HepG2 (cell line): ENCODE results near the gene ARCN1. TPM values are rescaled to one million over a fixed set of nuclear protein-coding genes. Genes with fewer than 3 reads are reported as not detected.
A peak's percentile ranks its signal among the peaks of the same experiment; 100 is the strongest.

Source experiments
- AKAP8 ChIP-seq: sonication (generic); formaldehyde crosslinking; IDR thresholded peaks from 2 replicates; pipeline ENCODE4 v1.5.1; 2020; ENCODE audit warnings: mild to moderate bottlenecking, missing genetic modification reagents
- ARNT2 ChIP-seq: sonication (generic); formaldehyde crosslinking; IDR thresholded peaks from 2 replicates; pipeline ENCODE4 v1.8.0; 2022; ENCODE audit warnings: mild to moderate bottlenecking, low read depth, missing genetic modification reagents, moderate library complexity
- ATAD3A ChIP-seq: sonication (generic); formaldehyde crosslinking; IDR thresholded peaks from 2 replicates; pipeline ENCODE4 v1.4.0; 2020; ENCODE audit warnings: missing genetic modification reagents
- CC2D1A ChIP-seq: sonication (generic); formaldehyde crosslinking; IDR thresholded peaks from 2 replicates; pipeline ENCODE4 v1.8.1; 2023; ENCODE audit warnings: mild to moderate bottlenecking, missing genetic modification reagents
- GATA4 ChIP-seq: sonication (generic); IDR thresholded peaks from 2 replicates; pipeline ENCODE4 v1.6.1; 2016; ENCODE audit warnings: antibody characterized with exemption, low read depth, borderline replicate concordance
- GATAD1 ChIP-seq: IDR thresholded peaks from 2 replicates; pipeline ENCODE4 v1.6.1; 2016; ENCODE audit warnings: missing genetic modification reagents, missing compliant biosample characterization
- MAZ ChIP-seq, 2 experiments: sonication (generic) in 1 of 2; formaldehyde crosslinking in 1 of 2; IDR thresholded peaks; 2 replicates each; pipeline versions ENCODE4 v1.5.0 to v1.6.1; 2012 to 2020; ENCODE audit warnings: low read depth in 2 of 2, mild to moderate bottlenecking in 2 of 2, borderline replicate concordance in 1 of 2, improper control_type of control experiment in 1 of 2, low read length in 1 of 2, missing genetic modification reagents in 1 of 2, moderate library complexity in 1 of 2
- NFRKB ChIP-seq: fragments of 450-650 bp; IDR thresholded peaks from 2 replicates; pipeline ENCODE4 v1.6.1; 2017
- PITX1 ChIP-seq: sonication (generic); formaldehyde crosslinking; IDR thresholded peaks from 2 replicates; pipeline ENCODE4 v1.5.1; 2020; ENCODE audit warnings: mild to moderate bottlenecking, missing genetic modification reagents
- POLR2G ChIP-seq: fragments of 200-400 bp; formaldehyde crosslinking; IDR thresholded peaks from 2 replicates; pipeline ENCODE4 v1.6.1; 2018; ENCODE audit warnings: mild to moderate bottlenecking, low read depth, low read length, moderate library complexity
- SMAD9 ChIP-seq: sonication (generic); formaldehyde crosslinking; IDR thresholded peaks from 2 replicates; pipeline ENCODE4 v1.5.1; 2020; ENCODE audit warnings: mild to moderate bottlenecking, missing genetic modification reagents
- TERF1 ChIP-seq: sonication (generic); formaldehyde crosslinking; IDR thresholded peaks from 2 replicates; pipeline ENCODE4 v1.8.0; 2022; ENCODE audit warnings: mild to moderate bottlenecking, missing genetic modification reagents, moderate library complexity
- ZBTB39 ChIP-seq: sonication (generic); formaldehyde crosslinking; IDR thresholded peaks from 2 replicates; pipeline ENCODE4 v1.5.0; 2020; ENCODE audit warnings: missing genetic modification reagents
- ZFP36 ChIP-seq: fragments of 150-350 bp; IDR thresholded peaks from 2 replicates; pipeline ENCODE4 v1.6.1; 2018; ENCODE audit warnings: borderline replicate concordance, low read length, low read depth; ENCODE audit not compliant: partially characterized antibody
- ZNF256 ChIP-seq: sonication (generic); formaldehyde crosslinking; conservative IDR thresholded peaks from 2 replicates; pipeline ENCODE4 v1.4.0; 2020; ENCODE audit warnings: missing genetic modification reagents
- ZNF326 ChIP-seq: sonication (generic); formaldehyde crosslinking; IDR thresholded peaks from 2 replicates; pipeline ENCODE4 v1.4.0; 2020; ENCODE audit warnings: missing genetic modification reagents, borderline replicate concordance
- ZNF761 ChIP-seq: sonication (generic); formaldehyde crosslinking; conservative IDR thresholded peaks from 2 replicates; pipeline ENCODE4 v1.4.0; 2020; ENCODE audit warnings: mild to moderate bottlenecking, missing genetic modification reagents
- polyA plus RNA-seq, 8 experiments: library from polyadenylated mRNA; depleted of rRNA in 3 of 8; stranded (reverse) in 7 of 8; unstranded in 1 of 8; fragments of >200 nt; fragmentation: Illumina TruSeq in 4 of 8; extraction: Trizol in 4 of 8; gene quantifications; 2 replicates each; pipeline versions ENCODE4 v1.2.1 to v1.2.3, GENCODE V29; 2011 to 2016; ENCODE audit warnings: low read depth in 4 of 8, missing spikeins in 1 of 8, mixed read lengths in 1 of 8; ENCODE audit not compliant: insufficient read depth in 1 of 8
- total RNA-seq, 5 experiments: library from RNA; depleted of rRNA; stranded (reverse); fragments of >200 nt; fragmentation: Illumina TruSeq; extraction: Trizol; gene quantifications; 2 replicates each; pipeline ENCODE4 v1.2.3, GENCODE V29; 2016; ENCODE audit warnings: low read depth in 1 of 5
- TF ChIP-seq, protein P1 (sequence below): sonication (generic); formaldehyde crosslinking; IDR thresholded peaks from 2 replicates; pipeline ENCODE4 v1.4.0; 2020; ENCODE audit warnings: missing genetic modification reagents, borderline replicate concordance
- TF ChIP-seq, protein P2 (sequence below): sonication (generic); formaldehyde crosslinking; conservative IDR thresholded peaks from 2 replicates; pipeline ENCODE4 v1.8.1; 2023; ENCODE audit warnings: missing genetic modification reagents

ARCN1 gene
- total and polyA plus RNA-seq, 2 of the 13 experiments (the other 11 are each of a cell fraction or from before 2014, with no cell fraction given): 148 to 200 TPM

GRCh38 chr11:118530683-118531596 is 41.3 kb upstream of the ARCN1 start, which contains the start of gene TMEM25 (continued):
- no peak for TF ChIP-seq ZNF256 (CRISPR knock-in tag)
- TF ChIP-seq GATA4: no peak
- no peak for TF ChIP-seq ZNF326 (CRISPR knock-in tag)
- TF ChIP-seq, protein P1, sequence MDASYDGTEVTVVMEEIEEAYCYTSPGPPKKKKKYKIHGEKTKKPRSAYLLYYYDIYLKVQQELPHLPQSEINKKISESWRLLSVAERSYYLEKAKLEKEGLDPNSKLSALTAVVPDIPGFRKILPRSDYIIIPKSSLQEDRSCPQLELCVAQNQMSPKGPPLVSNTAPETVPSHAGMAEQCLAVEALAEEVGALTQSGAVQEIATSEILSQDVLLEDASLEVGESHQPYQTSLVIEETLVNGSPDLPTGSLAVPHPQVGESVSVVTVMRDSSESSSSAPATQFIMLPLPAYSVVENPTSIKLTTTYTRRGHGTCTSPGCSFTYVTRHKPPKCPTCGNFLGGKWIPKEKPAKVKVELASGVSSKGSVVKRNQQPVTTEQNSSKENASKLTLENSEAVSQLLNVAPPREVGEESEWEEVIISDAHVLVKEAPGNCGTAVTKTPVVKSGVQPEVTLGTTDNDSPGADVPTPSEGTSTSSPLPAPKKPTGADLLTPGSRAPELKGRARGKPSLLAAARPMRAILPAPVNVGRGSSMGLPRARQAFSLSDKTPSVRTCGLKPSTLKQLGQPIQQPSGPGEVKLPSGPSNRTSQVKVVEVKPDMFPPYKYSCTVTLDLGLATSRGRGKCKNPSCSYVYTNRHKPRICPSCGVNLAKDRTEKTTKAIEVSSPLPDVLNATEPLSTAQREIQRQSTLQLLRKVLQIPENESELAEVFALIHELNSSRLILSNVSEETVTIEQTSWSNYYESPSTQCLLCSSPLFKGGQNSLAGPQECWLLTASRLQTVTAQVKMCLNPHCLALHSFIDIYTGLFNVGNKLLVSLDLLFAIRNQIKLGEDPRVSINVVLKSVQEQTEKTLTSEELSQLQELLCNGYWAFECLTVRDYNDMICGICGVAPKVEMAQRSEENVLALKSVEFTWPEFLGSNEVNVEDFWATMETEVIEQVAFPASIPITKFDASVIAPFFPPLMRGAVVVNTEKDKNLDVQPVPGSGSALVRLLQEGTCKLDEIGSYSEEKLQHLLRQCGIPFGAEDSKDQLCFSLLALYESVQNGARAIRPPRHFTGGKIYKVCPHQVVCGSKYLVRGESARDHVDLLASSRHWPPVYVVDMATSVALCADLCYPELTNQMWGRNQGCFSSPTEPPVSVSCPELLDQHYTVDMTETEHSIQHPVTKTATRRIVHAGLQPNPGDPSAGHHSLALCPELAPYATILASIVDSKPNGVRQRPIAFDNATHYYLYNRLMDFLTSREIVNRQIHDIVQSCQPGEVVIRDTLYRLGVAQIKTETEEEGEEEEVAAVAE (CRISPR knock-in tag): no peak
- no peak for TF ChIP-seq PITX1
- no peak for TF ChIP-seq NFRKB
- no peak for TF ChIP-seq ATAD3A (CRISPR knock-in tag)
- 0 out of 2 replicates have a peak, but pooled peaks have one; percentile 49 for TF ChIP-seq ZNF761
- TF ChIP-seq ARNT2 (CRISPR knock-in tag): no peak
- TF ChIP-seq MAZ (IDR thresholded peaks at IDR 0.05; ENCODE audit: borderline replicate concordance, low read depth, low read length): peak; percentile 88
- TF ChIP-seq MAZ (CRISPR knock-in tag; IDR thresholded peaks at IDR 0.05; ENCODE audit: low read depth): peak; percentile 71
- peak; percentile 83 for TF ChIP-seq GATAD1 (CRISPR knock-in tag)
- no peak for TF ChIP-seq ZFP36
- no peak for TF ChIP-seq CC2D1A (CRISPR knock-in tag)
- TF ChIP-seq TERF1 (CRISPR knock-in tag): peak; percentile 91; the same call in 1 of the 2 replicates
- no peak; the same call in 1 of the 2 replicates for TF ChIP-seq ZBTB39 (CRISPR knock-in tag)
- TF ChIP-seq POLR2G: peak; percentile 71
- no peak for TF ChIP-seq AKAP8 (CRISPR knock-in tag)
- no peak for TF ChIP-seq SMAD9
- TF ChIP-seq, protein P2, sequence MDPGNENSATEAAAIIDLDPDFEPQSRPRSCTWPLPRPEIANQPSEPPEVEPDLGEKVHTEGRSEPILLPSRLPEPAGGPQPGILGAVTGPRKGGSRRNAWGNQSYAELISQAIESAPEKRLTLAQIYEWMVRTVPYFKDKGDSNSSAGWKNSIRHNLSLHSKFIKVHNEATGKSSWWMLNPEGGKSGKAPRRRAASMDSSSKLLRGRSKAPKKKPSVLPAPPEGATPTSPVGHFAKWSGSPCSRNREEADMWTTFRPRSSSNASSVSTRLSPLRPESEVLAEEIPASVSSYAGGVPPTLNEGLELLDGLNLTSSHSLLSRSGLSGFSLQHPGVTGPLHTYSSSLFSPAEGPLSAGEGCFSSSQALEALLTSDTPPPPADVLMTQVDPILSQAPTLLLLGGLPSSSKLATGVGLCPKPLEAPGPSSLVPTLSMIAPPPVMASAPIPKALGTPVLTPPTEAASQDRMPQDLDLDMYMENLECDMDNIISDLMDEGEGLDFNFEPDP (CRISPR knock-in tag): no peak
